Upper lobe of left lung (tissue), 6 donors: ENCODE measurements around the gene RSPRY1. TPM values are rescaled to one million over a fixed set of nuclear protein-coding genes. Genes with fewer than 3 reads are reported as not detected.
A peak's percentile ranks its signal among the peaks of the same experiment; 100 is the strongest.
"Not testable (repeated sequence)": the region's sequence is repeated elsewhere in the genome, so short reads cannot be mapped to it uniquely, and the experiment has no call there.

ENCODE experiments used
- ATAC-seq, 2 donors: fragments of 200-7000 bp; cut with Tn5 transposase; one replicate each; pipeline ENCODE4 v1.9.1; 2022; ENCODE audit warnings: mild to moderate bottlenecking in 2 of 2, moderate library complexity in 2 of 2; ENCODE audit not compliant: low FRiP score in 2 of 2
- DNase-seq, 2 donors: peaks; one replicate each; pipeline ENCODE4 v3.0.0-alpha.2; 2019 to 2020
- H3K27ac ChIP-seq, 4 donors: fragments of 200-600 bp; sonication (generic); one replicate each; pipeline ENCODE4 v1.5.1; 2016 to 2019
- H3K27me3 ChIP-seq, 4 donors: fragments of 200-600 bp; sonication (generic); one replicate each; pipeline ENCODE4 v1.5.1; 2017 to 2019
- H3K36me3 ChIP-seq, 4 donors: fragments of 200-600 bp; sonication (generic); one replicate each; pipeline ENCODE4 v1.5.1; 2016 to 2019
- H3K4me1 ChIP-seq, 4 donors: fragments of 200-600 bp; sonication (generic); one replicate each; pipeline ENCODE4 v1.5.1; 2018 to 2019
- H3K4me3 ChIP-seq, 4 donors: fragments of 200-600 bp; sonication (generic); one replicate each; pipeline ENCODE4 v1.5.1; 2017 to 2019; ENCODE audit warnings: mild to moderate bottlenecking in 2 of 4, moderate library complexity in 1 of 4
- H3K9me3 ChIP-seq, 4 donors: fragments of 200-600 bp; sonication (generic); one replicate each; pipeline ENCODE4 v1.5.1; 2018 to 2019
- CTCF ChIP-seq, 6 experiments: fragments of 450-650 bp in 4 of 6; fragments of 200-600 bp in 2 of 6; sonication (generic) in 2 of 6; IDR thresholded peaks; one replicate each; pipeline ENCODE4 v1.5.1; 2016 to 2019; ENCODE audit warnings: antibody characterized with exemption in 6 of 6
- EP300 ChIP-seq, 4 donors: sonication (generic); formaldehyde crosslinking; IDR thresholded peaks; one replicate each; pipeline ENCODE4 v1.5.1; 2017; ENCODE audit warnings: antibody characterized with exemption in 4 of 4, control low read depth in 2 of 4
- POLR2A ChIP-seq, 4 donors: fragments of 450-650 bp; IDR thresholded peaks; one replicate each; pipeline ENCODE4 v1.5.1; 2016 to 2017; ENCODE audit warnings: antibody characterized with exemption in 4 of 4, mild to moderate bottlenecking in 2 of 4
- POLR2AphosphoS5 ChIP-seq, 2 donors: sonication (generic); formaldehyde crosslinking; IDR thresholded peaks; one replicate each; pipeline ENCODE4 v1.5.1; 2017; ENCODE audit warnings: antibody characterized with exemption in 2 of 2
- WGBS, 2 donors: methylation state at CpG; one replicate each; pipeline ENCODE4 v1.1.5; 2017 to 2018; 5-methylcytosine and 5-hydroxymethylcytosine counted together
- total RNA-seq, 6 donors: library from RNA; depleted of rRNA in 4 of 6; stranded (reverse); fragments of >200 nt in 4 of 6; gene quantifications; one replicate each; pipeline versions ENCODE4 v1.1.0 to v1.2.1, GENCODE V29; 2016 to 2021
- donor health status: DM: no; HTN: no; CAD: no; lungs with moderate emphysema.
- donor health status: DM: no; HTN: yes; CAD: no; lungs with severe emphysema.

Gene RSPRY1
- total RNA-seq, 6 donors from 2014 or later, result 26.9 to 102 (median 30.3) TPM

GRCh38 chr16:57184887-57185445, 1.2 kb upstream of the RSPRY1 start:
- H3K9me3 ChIP-seq, result no peaks in the 10 kb centered on the region
- no peak for ATAC-seq
- TF ChIP-seq POLR2AphosphoS5 (IDR thresholded peaks at IDR 0.05) (no peak), POLR2A (IDR thresholded peaks at IDR 0.05) (no peak), EP300 (IDR thresholded peaks at IDR 0.05) (no peak), CTCF (IDR thresholded peaks at IDR 0.05) (no peak)
- no peak for DNase-seq
- no peaks in the 10 kb centered on the region for H3K27me3 ChIP-seq
- 26 to 31% methylated on average over 15 of the region's 15 CpGs for WGBS, 2 donors
- peaks cover 20 to 35% (median 24%) of the 10 kb centered on the region in 4 donors for H3K4me1 ChIP-seq
- peak overlapping the region; percentile 77 to 95 (median 88) for H3K4me3 ChIP-seq
- H3K27ac ChIP-seq, result peak overlapping the region; percentile 93 to 99 (median 96)
- peaks cover 0 to 3% (median 0%) of the 10 kb centered on the region in 4 donors for H3K36me3 ChIP-seq

GRCh38 chr16:57185446-57185944, 634 bp upstream of the RSPRY1 start:
- peaks cover 25 to 41% (median 27%) of the 10 kb centered on the region in 4 donors for H3K4me1 ChIP-seq
- TF ChIP-seq CTCF (IDR thresholded peaks at IDR 0.05), result peak in 2 of 6 experiments; percentile 12 to 13
- peak in 1 of 2 donors; percentile 14 for TF ChIP-seq POLR2AphosphoS5 (IDR thresholded peaks at IDR 0.05)
- no peak for TF ChIP-seq EP300 (IDR thresholded peaks at IDR 0.05)
- no peak for TF ChIP-seq POLR2A (IDR thresholded peaks at IDR 0.05)
- DNase-seq (peak; percentile 44 to 91), ATAC-seq (peak; percentile 29 to 37)
- 0% methylated on average over 21 to 35 of the region's 37 CpGs for WGBS, 2 donors
- peak overlapping the region; percentile 93 to 99 (median 96) for H3K27ac ChIP-seq
- H3K9me3 ChIP-seq, result no peaks in the 10 kb centered on the region
- peak overlapping the region; percentile 77 to 95 (median 88) for H3K4me3 ChIP-seq
- peaks cover 0 to 3% (median 0%) of the 10 kb centered on the region in 4 donors for H3K36me3 ChIP-seq
- H3K27me3 ChIP-seq, result no peaks in the 10 kb centered on the region

- ATAC-seq, result peak; percentile 2 to 9
- H3K4me1 ChIP-seq, result peaks cover 36 to 49% (median 38%) of the 10 kb centered on the region in 4 donors
- peak overlapping the region; percentile 68 to 90 (median 82) for H3K4me3 ChIP-seq
- H3K36me3 ChIP-seq, result peaks cover 0 to 3% (median 0%) of the 10 kb centered on the region in 4 donors
- peak in 1 of 2 donors; percentile 31 for DNase-seq
- 2 to 3% methylated on average over 27 to 28 of the region's 28 CpGs for WGBS, 2 donors
- H3K27me3 ChIP-seq, result no peaks in the 10 kb centered on the region
- TF ChIP-seq POLR2AphosphoS5 (IDR thresholded peaks at IDR 0.05) (no peak), EP300 (IDR thresholded peaks at IDR 0.05) (no peak), POLR2A (IDR thresholded peaks at IDR 0.05) (no peak), CTCF (IDR thresholded peaks at IDR 0.05) (no peak)
- H3K27ac ChIP-seq, result peak overlapping the region; percentile 93 to 99 (median 96)
- H3K9me3 ChIP-seq, result no peaks in the 10 kb centered on the region
These were observed 1.0 kb downstream of the RSPRY1 start for GRCh38 chr16:57186872-57187854.

- not testable (repeated sequence) for DNase-seq, ATAC-seq, H3K36me3 ChIP-seq, H3K9me3 ChIP-seq, H3K27me3 ChIP-seq
- 78 to 81% methylated on average over 18 of the region's 18 CpGs for WGBS, 2 donors
- Histone ChIP-seq H3K4me3 (peak overlapping the region in 2 of 4 donors; percentile 77 to 86), H3K27ac (peak overlapping the region in 2 of 4 donors; percentile 93 to 97), H3K4me1 (peaks cover 36 to 55% (median 43%) of the 10 kb centered on the region in 4 donors)
These were observed 2.0 kb downstream of the RSPRY1 start for GRCh38 chr16:57187902-57188710.
